ENCODE data around the gene SLIT3.

The SLIT3 gene

DNA sequence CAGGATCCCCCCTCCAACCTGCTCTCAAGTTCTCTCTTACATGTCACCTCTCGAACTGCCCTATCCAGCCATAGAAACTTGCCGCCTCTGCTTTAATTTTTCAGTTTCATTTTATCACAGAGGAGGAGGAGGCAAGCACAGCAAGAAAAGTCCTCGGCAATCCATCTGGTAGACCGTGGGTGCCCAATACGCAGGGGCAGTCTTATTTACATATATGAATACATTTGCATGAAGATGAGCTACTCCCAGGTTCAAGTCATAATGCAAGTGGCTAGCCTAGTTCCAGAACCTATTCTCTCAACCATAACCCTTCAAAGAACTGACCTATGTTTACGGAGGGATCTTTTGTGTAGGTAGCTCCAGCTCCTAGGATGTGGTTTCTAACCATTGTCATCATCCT is 498.6 kb downstream of the SLIT3 start:
- DNase-seq (ENCODE audit: low read depth, low spot score), result no peak

DNA sequence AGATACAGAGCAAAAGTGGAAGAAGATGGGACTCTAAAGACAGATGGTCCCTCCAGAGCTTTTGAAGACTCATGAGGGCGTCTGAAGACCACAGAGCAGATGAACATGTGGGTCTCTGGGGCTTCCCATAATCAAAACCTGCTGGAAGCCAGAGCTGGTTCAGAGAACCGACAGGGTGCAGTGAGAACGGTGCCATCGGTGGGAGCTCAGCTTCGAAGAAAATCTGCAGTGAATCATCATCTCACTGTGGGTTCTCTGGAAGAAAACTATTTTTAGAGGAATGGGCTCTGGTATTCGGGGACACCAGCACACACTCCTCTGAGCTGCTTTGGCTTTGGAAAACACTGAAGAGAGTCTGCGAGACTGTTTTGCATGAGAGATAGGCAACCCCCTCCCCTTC is 499.4 kb downstream of the SLIT3 start:
- no peak for DNase-seq (ENCODE audit: low read depth, low spot score)

DNA sequence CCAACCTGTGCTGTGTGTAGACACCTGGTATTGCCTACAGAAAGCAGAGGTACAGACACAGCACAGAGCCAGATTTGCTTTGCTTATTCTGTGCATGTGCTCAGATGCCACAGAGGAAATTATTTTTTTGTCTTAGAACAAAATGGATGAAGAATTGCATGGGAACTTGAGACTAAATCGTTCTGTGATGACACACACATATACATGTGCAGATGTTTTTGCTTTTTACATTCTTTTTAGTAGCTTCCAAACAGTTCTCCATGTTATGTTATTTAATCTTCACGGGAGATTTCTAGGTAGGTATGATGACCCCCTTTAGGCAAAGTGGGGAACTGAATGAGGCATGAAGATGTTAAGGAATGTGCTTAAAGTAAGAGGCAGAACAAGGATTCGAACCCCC is 500.2 kb downstream of the SLIT3 start:
- no peak for DNase-seq (ENCODE audit: low read depth, low spot score)

DNA sequence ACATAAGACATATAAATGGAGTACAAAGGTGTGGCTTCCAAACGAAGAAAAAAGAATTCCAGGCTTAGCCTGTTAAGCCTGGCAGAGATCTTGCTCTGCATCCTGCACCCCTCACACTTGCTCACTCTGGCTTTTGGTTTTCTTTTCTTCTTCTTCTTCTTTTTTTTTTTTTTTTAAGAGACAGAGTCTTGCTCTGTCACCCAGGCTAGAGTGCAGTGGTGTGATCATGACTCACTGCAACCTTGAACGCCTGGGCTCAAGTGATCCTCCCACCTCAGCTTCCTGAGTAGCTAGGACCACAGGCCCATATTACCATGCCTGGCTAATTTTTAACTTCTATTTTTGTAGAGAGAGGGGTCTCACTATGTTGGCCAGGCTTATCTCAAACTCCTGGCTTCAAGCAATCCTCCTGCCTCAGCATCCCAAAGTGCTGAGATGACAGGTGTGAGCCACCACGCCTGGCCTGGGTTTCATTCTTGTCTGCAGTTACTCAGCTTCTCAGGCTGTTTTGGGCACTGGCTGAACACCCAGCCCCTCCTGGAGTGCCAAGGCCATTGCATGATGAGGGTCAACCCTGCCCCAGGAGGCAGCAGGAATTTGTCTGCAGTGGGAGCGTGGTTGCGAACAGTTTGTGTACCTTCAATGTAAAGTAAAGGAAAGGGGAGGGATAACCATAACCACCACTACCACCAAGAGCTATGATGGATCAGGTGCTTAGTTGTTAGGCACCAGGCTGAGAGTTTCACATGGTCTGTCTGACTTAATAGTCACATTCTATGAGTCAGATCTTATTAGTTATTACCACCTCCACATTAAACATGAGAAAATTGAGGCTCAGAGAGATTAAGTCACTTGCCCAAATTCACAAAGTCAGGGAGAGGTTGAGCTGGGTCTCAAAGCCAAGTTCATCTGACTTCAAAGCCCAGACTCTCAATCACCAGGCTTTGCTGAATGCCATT is 502.6 kb downstream of the SLIT3 start:
- DNase-seq (ENCODE audit: low read depth, low spot score), result no peak

DNA sequence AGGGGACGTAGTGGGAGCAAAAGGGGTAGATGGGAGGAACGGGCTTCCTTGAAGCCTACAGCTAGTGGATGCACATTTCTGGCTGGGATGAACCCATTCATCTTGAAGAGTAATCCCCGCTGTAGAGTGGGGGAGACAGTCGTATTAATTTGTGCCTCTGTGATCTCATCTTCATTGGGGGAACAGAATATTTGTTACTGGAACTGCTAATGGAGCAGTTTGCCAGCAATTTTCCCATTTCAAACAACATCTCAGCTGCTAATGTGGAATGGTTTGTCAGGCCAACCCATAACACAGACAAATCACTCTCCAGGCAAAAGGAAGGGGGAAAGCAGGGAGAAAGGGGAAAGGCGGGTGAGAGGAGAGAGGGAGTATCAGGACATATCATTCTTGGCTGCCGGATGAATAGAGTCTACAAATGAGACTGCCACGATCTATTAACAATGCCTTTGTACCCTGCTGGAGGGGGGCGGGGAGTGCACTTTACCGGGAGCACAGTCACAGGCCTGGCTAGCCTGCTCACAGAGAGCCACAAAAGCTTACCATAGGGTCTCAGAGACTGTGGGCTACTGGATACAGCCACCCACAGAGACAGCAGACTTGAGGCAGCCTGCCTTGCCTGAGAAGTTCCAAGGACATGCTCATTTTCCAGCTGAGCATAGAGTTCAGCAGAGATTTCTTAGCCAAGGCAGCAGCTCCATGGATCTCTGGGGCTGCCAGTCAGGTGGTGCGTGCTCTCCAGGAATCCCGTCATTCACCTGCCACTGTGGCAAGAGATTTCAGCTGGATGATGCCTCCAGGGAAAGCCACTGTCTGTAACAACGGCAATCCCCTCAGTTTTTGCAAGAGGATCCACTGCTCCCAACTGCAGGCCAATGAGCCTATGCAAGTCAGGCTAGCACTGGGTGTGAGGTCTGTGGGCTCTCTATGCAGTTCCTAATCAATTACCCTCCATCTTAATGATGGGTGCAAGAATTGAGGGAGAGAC is 504.1 kb downstream of the SLIT3 start:
- no peak for DNase-seq (ENCODE audit: low read depth, low spot score)

DNA sequence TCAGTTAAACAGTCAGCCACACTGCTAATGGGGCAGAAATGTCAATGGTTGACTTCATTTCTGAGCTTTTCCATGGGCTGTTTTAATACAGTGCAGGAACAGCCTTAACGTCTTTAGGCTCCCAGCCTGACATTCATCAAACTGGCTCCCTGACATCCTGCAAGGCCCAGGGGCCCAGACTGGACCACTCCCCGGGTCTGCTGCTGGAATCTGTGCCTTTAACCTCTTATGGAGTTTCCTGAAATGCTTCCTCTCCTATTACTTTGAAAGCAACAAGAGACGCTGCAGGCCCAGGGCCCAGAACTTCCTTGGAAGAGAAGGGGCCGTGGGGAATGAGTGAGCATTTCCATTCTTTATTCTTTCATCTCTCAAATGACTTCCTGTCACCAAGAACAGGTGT is 504.9 kb downstream of the SLIT3 start:
- DNase-seq (ENCODE audit: low read depth, low spot score), result no peak

DNA sequence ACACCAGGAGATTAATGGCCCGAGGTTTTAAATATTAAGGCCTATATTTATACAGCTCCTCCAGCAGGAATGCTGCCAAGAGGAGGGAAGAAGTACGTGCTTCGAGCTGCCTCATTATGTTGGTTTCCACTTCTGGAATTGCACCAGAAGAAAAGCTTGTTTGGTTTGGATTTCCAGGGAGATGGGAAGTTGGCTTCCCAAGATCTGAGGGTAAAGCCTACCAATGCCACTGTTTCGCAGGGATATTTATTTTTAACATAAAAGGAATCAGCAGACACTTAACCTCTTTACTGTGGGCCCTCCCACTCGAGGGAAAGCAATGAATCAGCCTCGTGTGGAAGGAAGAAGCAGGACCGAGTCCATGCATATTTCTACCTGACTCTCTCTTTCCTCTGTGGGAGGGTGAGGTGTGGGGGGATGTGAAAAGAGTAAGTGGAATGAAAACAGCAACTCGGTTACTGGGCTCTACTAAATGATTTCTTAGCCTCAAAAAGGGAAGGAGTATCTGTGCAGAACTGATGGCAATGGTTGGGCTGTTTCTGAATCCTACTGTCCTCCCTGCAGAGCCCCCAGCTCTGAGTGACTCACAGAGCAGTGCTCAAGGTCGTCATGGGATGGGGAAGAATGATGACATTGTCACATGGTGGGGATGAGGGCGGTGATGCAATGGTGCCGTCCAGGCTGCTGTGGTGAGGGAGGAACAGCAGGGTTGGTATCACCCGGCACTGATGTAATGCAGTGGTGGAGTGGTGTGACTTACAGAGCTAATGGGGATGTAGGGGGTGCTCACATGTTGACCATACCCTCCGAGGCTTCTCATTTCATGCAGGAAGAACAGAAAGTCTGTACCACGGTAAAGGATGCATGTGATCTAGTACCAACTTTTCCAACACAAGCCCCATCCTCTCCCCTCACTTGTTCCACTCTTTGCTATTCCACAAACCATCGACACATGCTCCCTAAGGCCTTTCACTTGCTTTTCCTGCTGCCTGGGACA is 506.8 kb downstream of the SLIT3 start:
- DNase-seq (ENCODE audit: low read depth, low spot score), result no peak

DNA sequence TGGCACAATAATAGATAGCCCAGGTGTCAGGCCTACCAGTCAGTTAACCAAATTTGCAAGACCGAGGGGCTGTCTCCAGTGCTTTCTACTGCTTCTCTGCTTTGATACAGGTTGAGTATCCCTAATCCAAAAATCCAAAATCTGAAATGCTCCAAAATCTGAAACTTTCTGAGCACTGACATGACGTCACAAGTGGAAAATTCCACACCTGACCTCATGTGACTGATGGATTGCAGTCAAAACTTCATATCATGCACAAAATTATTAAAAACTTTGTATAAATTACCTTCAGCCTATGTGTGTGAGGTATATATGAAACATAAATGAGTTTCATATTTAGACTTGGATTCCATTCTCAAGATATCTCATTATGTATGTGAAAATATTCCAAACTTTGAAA is 508.3 kb downstream of the SLIT3 start:
- no peak for DNase-seq (ENCODE audit: low read depth, low spot score)

DNA sequence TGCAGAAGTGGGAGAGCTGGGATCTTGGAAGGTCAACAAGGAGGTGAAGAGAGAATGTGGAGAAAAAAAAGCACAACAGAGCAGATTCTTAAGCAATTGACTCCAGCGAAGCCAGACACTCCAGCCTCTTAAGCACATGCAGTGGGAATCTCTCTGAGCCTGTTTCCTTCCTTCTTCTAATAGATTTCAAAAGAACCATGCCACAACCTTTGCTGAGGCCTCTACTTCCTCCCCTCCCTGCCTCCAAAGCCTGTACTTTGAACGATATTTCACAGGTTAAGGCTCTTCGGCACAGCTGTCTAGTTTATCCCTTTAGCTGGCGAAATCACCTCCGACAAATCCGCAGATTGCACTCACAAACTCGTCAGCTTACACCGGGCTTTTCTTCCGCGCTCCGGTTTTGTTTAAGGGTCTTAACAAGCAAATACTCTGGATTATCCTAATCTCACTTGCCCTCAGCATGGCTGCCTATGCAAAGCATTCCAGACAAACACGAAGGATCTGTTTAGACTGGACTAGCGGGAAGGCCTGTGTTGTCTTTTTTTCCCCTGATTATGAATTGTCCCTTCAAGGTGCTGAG is 510.2 kb downstream of the SLIT3 start:
- no peak for DNase-seq (ENCODE audit: low read depth, low spot score)

DNA sequence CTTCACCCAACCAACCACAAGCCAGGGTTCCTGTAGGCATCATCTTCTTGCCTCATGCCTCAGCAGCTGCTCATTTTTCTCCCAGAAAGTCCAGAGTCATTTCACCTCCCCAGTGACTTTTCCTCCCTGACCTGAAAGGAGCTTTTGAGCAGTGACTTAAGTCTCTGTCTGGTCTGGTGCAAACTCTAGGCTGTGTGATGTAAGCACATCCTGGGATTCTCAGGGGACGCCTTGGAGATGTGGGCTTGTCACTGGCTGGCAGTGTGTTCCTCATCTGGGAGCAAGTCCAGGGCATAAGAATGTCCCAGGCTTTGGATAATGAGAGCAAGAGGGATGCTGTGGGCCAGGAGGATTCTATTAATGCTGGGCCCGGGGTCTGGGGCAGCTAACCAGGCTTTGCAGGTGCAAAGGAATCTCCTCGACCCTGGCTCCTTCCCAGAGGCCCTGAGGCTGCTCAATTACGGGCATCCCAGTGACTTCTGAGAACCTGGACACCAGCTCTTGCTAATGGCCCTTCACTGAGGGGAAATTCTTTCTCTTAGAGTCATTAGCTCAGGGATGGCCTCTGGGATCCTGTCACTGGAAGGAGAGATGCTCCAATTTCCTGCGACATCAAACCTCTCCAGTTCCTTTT is 510.8 kb downstream of the SLIT3 start:
- DNase-seq (ENCODE audit: low read depth, low spot score), result no peak

DNA sequence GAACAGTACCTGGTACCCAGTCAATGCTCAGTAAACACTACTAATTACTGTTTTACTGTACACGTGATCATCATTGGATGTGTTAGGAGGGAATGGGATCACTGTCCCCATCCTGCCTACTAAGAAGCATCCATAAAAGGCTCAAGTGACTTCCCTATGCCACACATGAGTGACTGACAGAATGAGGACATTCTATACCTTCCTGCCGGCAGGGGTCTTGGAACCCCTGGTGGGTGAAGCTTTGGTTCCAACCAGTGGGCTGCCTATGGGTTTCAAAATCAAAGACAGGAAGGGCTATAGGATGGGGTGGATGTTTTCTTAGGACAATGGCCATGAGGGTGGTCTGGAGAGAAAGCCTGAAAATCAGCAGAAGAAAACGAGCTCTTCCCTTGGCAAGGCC is 512.2 kb downstream of the SLIT3 start:
- DNase-seq (ENCODE audit: low read depth, low spot score), result no peak

DNA sequence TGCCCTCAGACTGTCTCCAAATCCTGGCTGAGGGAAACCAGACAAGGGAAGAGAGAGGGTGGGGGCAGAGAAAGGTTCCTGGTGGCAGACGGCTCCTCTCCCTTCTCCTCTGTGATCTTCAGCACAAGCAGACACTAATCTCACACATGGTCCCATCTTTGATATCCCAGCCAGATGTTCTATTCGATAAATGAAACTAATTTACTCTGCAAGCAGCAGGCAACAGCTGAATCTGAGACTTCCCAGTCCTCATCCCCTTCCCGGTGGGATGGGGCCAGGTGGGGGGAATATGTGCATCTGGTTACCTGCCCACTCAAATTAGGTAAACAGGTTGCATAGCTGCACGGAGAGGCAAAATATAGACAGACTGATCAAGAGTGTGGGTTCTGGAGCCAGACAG is 512.8 kb downstream of the SLIT3 start:
- no peak for DNase-seq (ENCODE audit: low read depth, low spot score)

DNA sequence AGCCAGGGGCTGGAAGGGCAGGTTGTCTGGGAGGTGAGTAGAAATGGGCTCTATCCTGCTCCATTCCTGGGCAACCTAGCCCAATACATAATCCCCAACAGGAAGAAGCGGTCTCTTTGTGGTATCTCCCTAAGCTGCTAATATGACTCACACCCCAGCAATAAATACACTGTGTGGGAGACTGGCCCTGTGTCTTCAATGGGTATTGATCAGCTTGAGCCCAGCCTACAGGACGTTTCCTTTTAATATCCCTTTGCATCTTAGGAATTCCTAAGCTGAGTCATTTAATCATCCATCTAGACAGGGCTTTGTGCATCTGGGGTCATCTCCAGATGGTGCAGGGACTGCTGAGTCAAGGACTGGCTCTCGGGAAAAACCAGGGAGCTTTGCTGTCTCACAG is 514.8 kb downstream of the SLIT3 start:
- no peak for DNase-seq (ENCODE audit: low read depth, low spot score)

DNA sequence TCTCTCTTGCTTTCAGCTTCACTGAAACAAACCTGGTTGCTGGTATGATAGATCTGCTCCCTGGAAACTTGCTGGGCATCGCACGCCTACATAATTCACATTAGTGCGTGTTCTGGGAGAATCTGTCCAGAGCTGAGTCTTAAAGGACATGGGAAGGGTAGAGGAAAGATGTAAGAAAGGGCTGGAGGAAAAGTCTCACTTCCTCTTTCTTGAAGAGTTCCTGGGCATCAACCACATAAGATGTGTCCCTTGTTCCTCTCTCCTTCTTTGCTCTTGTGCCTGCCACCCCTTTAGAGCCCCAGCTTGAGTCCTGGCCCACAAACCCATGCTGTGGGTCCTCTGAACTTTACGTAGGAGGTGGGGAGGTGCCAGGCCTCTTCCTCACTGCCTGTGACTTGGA is 516.5 kb downstream of the SLIT3 start:
- no peak for DNase-seq (ENCODE audit: low read depth, low spot score)

DNA sequence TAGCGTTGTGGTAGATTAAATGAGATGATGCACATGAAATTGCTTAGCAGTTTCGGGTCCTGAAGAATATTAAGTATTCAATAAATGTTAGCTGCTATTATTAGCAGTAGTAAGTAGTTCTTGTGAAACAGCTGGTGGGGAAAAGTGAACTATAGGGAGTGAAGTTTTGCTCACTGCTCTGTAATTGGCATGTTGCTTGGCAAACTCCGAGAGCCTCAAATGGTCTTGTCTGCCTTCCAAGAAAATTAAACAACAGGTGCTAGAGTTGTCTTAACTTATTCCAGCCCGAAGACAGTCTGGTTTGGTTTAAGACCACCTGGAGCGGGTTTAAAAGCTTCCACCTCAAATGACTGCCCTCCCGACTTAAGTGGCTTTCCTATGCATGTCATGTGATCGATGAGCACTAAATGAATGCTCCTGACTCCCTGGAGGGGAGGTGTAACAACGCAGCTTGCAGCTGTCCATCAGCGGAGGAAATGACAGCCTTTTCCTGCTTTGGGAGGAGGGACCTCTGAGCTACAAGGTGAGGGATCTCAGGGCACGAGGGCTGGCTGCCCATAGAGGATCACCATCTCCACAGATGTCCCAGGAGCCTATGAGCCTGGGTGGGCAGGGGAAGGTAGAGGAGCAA is 518.9 kb downstream of the SLIT3 start:
- no peak for DNase-seq (ENCODE audit: low read depth, low spot score)

DNA sequence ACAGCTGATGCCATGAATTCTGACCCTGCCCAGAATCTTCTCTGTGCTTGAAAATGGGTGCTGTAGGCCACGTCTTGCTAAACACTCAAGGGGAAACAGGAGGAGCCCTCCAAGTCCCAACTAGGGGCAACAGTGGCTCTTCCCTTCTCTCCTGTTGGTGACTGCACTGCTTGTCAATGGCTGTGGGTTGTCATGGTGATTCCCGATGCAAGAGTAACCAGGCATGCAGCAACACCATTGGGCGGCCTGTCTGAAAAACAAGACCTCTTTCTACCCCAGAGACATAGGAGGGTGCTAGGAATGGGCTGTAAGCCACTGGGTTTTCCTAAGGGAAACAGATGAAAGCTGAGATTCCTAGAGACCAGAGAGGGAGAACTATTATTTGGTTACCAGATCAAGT is 520.1 kb downstream of the SLIT3 start:
- DNase-seq (ENCODE audit: low read depth, low spot score), result no peak

DNA sequence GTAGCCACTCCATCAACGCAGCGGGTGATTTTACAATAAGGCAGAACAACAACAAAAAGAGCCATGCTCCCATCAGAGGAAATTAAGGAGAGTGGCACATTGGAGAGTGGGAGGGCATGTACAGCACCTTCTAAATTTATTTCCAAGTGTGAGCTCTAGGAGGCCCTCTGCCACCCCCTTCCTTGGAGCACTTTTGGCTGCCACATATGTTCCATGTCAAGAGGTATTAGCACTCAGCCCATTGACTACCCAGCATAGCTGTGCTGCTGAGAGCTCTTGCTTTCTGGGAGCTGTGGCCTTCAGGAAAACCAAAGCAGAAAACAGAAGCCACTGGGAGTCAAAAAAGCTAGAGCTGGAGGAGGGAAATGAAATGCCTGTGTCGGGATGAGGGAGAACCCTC is 521.6 kb downstream of the SLIT3 start:
- no peak for DNase-seq (ENCODE audit: low read depth, low spot score)

DNA sequence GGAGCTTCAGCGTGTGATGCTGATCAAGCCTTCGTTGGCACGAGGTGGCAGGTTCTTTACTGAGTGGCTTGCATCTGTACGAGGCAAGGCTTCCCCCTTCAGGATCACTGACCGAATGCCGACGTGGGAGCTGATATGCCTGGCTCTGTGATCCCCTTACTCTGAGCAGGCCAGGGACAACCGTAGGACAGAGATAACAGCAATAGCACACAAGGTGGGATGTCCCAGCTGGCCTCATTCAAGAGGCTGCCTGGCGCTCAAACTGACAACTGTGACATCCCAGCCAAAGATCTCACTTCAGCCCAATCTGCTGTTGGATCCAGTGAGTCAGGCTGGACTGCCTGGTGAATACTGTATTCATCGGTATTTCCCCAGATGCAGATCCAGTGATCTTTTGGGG is 522.4 kb downstream of the SLIT3 start:
- no peak for DNase-seq (ENCODE audit: low read depth, low spot score)

DNA sequence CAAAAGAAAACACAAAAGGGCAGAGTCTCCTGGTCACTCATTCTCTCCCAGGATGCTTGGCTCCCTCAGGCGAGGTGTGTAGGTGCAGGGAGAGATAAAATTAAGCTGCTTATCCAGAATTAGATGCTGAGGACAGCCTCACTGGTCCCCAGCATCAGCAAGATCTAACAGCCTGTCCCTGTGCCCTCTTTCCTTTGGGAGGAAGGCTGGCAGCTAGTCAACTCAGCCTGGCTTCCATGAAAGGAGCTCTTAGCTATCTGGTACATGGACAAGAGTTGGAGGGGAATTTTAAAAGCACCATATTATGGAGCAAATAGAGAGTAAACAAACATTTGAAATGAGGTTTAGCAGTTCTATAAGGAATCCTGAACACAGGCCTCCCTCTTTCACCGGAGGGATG is 523.3 kb downstream of the SLIT3 start:
- no peak for DNase-seq (ENCODE audit: low read depth, low spot score)

DNA sequence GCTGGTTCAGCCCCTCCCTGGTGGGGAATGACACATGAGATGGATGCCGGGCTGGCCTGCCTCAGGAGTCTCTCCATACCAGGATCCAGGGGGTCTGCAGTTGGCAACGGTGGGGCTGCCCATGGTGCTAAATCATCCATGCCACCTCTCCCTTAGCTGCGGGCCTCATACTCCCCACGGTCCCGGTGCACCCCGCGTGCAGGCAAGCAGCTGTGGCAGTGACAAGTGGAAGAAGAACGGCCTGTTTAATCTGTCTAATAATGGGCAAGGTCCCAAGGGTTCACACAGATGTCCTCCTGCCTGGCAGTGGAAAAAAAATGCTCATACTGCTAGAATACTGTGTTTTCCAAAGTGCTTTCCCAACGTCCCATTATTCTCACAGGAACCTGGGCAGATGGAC is 524.9 kb downstream of the SLIT3 start:
- DNase-seq (ENCODE audit: low read depth, low spot score), result no peak

Data from iPS DF 19.7 (cell line).